D721Med (cell line): ENCODE measurements around the gene CLDN3.

Experiments
- DNase-seq: peaks from one replicate; pipeline ENCODE4 v3.0.0; 2011; ENCODE audit warnings: low spot score; ENCODE audit not compliant: insufficient read length
- FAIRE-seq: peaks from 2 replicates; lab custom pipeline; 2011; peaks lifted over from hg19 to GRCh38; lab: Jason Lieb, UNC
- CTCF ChIP-seq: IDR thresholded peaks from 2 replicates; pipeline ENCODE4 v1.5.1; 2012; ENCODE audit warnings: mild to moderate bottlenecking, control low read depth; ENCODE audit not compliant: insufficient read depth; ENCODE audit errors: missing control alignments

Gene CLDN3

GRCh38 chr7:73779517-73779916 is 9.4 kb upstream of the CLDN3 start:
- no peak for FAIRE-seq
- TF ChIP-seq CTCF = no peak
- DNase-seq = no peak

GRCh38 chr7:73778801-73779389 is 8.8 kb upstream of the CLDN3 start:
- FAIRE-seq (no peak), DNase-seq (no peak)
- TF ChIP-seq CTCF = no peak

GRCh38 chr7:73774923-73775322 is 4.9 kb upstream of the CLDN3 start:
- FAIRE-seq (no peak), DNase-seq (no peak)
- no peak for TF ChIP-seq CTCF

- TF ChIP-seq CTCF = no peak
- DNase-seq = no peak
- FAIRE-seq = no peak
These were observed 3.8 kb upstream of the CLDN3 start for GRCh38 chr7:73773700-73774517.

GRCh38 chr7:73770860-73771670 is 995 bp upstream of the CLDN3 start:
- FAIRE-seq (no peak), DNase-seq (no peak)
- TF ChIP-seq CTCF = no peak

GRCh38 chr7:73769481-73770001 is 529 bp downstream of the CLDN3 start:
- DNase-seq = no peak
- FAIRE-seq = no peak
- no peak for TF ChIP-seq CTCF
